Gastroesophageal sphincter (tissue), 3 donors: Measurements from ENCODE around the gene CD226.

ENCODE experiments used
- CTCF ChIP-seq, 4 experiments: fragments of 200-600 bp in 2 of 4; fragments of 450-650 bp in 2 of 4; sonication (generic) in 1 of 4; IDR thresholded peaks; one replicate each; pipeline ENCODE4 v1.5.1; 2017 to 2019; ENCODE audit warnings: antibody characterized with exemption in 4 of 4, mild to moderate bottlenecking in 2 of 4, moderate library complexity in 2 of 4
- EP300 ChIP-seq: sonication (generic); formaldehyde crosslinking; IDR thresholded peaks from one replicate; pipeline ENCODE4 v1.6.1; 2017; ENCODE audit warnings: antibody characterized with exemption, mild to moderate bottlenecking
- POLR2A ChIP-seq, 2 donors: fragments of 450-650 bp; IDR thresholded peaks; one replicate each; pipeline ENCODE4 v1.6.1; 2017; ENCODE audit warnings: antibody characterized with exemption in 2 of 2, mild to moderate bottlenecking in 2 of 2, moderate library complexity in 1 of 2

- TF ChIP-seq CTCF (IDR thresholded peaks at IDR 0.05), result no peak
- TF ChIP-seq POLR2A (IDR thresholded peaks at IDR 0.05), result no peak
- TF ChIP-seq EP300, result no peak
Observed at GRCh38 chr18:69951182-69951581, 3.5 kb upstream of the CD226 start.
